GM18873 (cell line): Measurements from ENCODE around the gene ADCY7.
"Not testable (repeated sequence)": the region's sequence is repeated elsewhere in the genome, so short reads cannot be mapped to it uniquely, and the experiment has no call there.

Experiments used
- ATAC-seq: cut with Tn5 transposase; IDR thresholded peaks from one replicate; pipeline ENCODE4 v1.9.1; 2021; ENCODE audit warnings: mild to moderate bottlenecking, moderate library complexity, moderate number of reproducible peaks; ENCODE audit not compliant: unreplicated experiment, low FRiP score

The ADCY7 gene

DNA sequence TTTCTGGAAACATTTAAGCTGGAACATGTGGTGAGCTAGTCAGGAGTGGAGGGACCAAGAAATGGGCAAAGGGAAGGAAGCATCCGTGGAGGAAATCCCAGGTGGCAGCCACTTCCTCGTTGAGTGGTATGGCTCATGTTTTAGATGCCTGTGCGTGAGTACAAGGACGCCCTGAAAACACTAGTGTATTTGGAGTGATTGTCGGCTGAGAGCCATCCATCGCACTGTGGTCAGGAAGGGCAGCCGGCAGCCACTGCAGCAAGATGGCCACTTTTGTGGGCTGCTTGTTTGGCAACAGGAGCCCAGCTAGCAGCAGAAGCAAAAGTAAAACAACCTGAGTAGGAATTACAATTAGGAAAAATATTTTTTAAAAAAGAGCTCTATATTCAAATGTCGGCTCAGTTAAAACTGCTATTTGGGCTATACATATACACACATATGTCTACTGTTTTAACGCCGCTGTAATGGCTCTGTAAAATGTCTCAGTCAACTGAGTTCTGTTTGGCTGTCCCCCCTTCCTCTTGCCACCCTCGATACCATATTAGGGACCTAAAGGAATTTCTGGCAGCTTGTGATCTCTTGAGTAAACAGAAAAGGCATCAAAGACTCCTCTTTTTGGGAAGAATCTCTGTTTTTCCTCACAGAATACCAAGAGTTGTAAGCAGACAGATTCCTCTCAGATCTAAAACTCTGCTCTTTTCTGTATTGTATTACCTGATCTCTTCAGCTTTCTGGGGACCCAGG is 63.3 kb downstream of the ADCY7 start:
- ATAC-seq, result no peak

DNA sequence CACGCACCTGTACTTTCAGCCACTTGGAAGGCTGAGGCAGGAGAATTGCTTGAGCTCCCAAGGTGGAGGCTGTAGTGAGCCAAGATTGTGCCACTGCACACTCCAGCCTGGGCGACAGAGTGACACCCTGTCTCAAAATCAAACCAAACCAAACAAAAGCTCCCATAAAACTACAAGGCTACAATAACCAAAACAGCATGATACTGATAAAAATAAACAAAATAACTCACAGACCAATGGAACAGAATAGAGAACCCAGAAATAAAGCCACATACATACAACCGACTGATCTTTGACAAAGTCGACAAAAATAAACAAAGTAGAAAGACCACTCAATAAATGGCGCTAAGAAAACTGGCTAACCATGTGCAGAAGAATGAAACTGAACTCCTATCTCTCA is 65.2 kb downstream of the ADCY7 start:
- ATAC-seq, result no peak

DNA sequence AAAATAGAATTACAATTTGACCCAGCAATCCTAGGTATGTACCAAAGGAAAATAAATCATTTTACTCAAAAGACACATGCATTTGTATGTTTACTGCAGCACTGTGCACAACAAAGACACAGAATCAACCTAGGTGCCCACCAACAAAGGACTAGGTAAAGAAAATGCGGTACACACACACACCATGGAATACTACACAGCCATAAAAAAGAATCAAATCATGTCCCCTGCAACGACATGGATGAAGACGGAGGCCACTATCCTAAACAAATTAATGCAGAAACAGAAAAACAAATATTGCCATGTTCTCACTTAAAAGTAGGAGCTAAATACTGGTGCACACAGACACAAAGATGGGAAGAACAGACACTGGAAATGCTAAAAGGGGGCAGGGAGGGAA is 66.2 kb downstream of the ADCY7 start:
- no peak for ATAC-seq

- ATAC-seq, result no peak
Observed at GRCh38 chr16:50334106-50334975, 68.0 kb downstream of the ADCY7 start.

DNA sequence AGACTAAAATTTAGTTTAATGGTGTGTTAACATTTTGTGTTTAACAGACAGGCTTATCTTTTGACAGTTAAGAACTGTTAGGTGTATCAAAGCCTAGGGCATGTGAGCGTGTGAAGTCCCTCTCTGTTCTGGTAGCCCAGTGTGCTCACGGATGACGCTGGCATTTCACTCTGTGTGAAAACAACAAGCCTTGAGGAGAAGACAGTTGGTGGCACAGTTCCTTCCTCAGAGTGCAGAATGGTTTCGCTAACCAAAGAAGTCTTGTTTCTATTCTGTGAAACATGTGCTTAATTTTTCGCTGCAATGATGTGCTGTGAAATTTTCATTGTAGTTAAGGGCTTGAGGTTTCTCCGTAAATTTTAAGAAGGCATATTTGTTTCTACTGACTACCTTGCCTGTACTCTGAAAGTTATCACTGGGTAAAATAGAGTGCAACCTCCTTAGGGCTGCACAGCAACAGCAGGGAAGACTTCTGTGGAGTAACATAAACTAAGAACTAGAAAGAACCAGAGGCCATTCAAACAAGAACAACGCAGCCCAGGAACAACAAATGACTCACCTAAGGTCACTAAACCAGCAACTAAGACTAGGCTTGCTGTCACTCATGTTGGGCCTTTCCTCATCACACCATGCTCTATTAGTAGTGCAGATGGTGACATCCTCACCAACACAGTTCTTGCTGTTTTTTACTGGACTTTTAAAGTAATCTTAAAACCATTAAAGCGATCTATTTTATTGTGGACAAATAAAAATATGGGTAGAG is 69.0 kb downstream of the ADCY7 start:
- peak; percentile 76 for ATAC-seq

GRCh38 chr16:50336884-50337283 is 70.5 kb downstream of the ADCY7 start:
- no peak for ATAC-seq

DNA sequence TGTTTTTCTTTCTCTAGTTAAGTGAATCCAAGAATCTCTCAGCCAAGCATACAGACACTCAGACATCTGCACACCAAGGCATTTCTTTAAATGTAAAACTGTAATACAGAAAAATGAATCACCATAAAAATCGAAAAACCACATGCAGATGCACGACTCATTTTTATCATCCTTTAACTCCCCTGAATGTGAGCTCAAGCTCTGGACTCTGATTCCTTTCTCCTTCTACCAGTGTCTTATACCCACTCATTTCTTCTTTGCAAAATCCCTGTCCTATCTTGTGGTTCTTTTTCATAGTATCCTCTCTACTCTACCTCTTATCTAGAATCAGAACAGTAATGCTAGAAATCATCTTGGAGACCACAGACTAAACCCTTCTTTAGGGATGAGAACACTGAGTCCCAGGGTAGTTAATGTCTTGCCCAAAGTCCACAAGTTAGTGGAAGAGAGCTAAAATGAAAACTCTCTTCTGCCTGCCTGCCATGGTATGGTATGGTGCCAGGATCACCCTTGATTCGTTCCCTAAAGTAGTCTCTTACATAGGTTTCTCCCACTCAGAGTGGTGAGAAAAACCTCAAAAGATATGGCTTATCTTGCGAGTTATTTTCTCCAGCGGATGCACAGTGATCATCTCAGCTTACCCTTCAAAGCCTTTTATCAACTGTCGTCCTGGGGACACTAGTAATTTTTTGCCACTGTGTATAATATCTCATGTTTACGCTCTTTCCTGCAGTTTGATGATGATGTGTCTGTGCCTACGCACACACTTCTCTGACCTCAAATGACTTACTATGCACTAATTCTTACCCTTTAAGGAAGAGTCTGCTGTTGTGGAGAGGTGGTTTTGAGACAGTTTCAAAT is 72.2 kb downstream of the ADCY7 start:
- no peak for ATAC-seq

GRCh38 chr16:50340578-50340977 is 74.2 kb downstream of the ADCY7 start:
- ATAC-seq, result no peak

GRCh38 chr16:50343566-50343965 is 77.2 kb downstream of the ADCY7 start:
- not testable (repeated sequence) for ATAC-seq

DNA sequence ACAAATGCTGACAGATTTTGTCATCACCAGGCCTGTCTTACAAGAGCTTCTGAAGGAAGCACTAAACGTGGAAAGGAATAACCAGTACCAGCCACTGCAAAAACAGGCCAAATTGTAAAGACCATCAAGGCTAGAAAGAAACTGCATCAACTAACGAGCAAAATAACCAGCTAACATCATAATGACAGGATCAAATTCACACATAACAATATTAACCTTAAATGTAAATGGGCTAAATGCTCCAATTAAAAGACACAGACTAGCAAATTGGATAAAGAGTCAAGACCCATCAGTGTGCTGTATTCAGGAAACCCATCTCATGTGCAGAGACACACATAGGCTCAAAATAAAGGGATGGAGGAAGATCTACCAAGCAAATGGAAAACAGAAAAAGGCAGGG is 78.9 kb downstream of the ADCY7 start:
- ATAC-seq, result not testable (repeated sequence)

- no peak for ATAC-seq
Observed at GRCh38 chr16:50351116-50351515, 84.8 kb downstream of the ADCY7 start.

- no peak for ATAC-seq
Observed at GRCh38 chr16:50351952-50352351, 85.6 kb downstream of the ADCY7 start.

- ATAC-seq, result no peak
Observed at GRCh38 chr16:50354082-50354481, 87.7 kb downstream of the ADCY7 start.

- no peak for ATAC-seq
Observed at GRCh38 chr16:50354629-50355456, 88.5 kb downstream of the ADCY7 start.

DNA sequence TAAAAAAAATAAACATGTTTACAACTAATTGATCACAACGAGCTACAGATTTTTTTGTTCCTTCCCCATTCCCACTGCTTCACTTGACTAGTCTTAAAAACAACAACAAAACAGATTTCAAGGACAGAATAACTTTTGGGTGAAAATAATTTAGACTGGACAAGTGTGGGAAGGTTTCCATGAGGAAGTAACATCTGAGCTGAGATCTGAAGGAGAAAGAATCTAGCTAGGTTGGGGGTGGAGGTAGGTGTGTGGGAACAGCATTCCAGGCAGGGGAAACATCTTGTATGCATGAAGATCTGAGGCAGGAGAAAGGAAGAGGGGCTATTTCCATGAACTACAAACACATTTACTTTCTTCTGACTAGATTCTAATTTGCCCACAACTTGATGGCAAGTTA is 93.3 kb downstream of the ADCY7 start:
- ATAC-seq, result no peak

DNA sequence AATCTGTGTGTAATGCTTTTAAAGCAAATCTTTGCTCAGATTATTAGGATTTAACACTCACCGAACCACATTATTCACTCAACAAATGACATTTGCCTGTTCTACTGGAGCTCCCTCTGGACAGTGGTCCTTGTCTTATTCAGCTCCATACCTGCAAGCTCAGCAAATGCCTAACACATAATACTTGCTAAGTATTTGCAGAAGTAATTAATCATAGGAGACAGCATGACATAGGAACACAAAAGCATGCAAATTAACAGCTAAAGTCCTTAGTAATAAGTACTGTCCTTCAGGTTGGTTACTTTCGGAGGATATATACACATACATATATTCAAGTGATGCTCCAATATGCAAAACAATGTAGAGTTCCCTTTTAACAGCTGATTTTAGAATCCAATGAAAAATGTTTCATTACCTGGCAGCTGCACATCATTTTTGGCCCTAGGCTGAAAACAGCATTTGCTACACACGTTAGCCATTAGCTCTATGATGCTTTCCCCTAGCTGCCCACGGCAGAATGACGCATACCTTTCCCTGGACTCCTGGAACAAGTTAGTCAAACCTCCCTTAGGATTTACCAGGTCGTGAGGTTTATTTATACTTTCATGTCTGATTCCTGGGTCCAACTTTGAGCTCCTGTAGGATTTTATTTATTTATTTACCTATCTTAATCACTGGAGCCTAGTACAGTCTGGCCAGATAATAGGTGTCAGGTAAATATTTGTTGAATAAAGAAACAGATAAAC is 93.9 kb downstream of the ADCY7 start:
- ATAC-seq, result no peak

- no peak for ATAC-seq
Observed at GRCh38 chr16:50360779-50361178, 94.4 kb downstream of the ADCY7 start.

GRCh38 chr16:50363656-50364055 is 97.3 kb downstream of the ADCY7 start:
- no peak for ATAC-seq
